ENCODE data around the gene TLK2.
"Not testable (repeated sequence)": the region's sequence is repeated elsewhere in the genome, so short reads cannot be mapped to it uniquely, and the experiment has no call there.

Gene TLK2

DNA sequence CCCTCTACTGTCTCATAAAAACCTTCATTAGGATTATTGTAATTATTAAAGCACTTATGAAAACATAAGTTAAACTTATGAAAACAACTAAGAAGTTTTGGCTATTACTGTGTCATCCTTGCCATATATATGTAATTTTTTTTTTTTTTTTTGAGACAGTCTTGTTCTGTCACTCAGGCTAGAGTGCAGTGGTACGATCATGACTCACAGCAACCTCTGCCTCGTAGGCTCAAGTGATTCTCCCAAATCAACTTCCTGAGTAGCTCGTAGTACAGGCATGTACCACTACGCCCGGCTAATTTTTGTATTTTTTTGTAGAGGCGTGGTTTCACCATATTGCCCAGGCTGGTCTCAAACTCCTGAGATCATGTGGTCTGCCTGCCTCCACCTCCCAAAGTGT lies 46.7 kb downstream of the TLK2 start:
- intact Hi-C loops (cut with DNase I; ENCODE audit: low total_unique reads); H3K27ac ChIP-seq; H3K4me3 ChIP-seq; DNase-seq; H3K27me3 ChIP-seq; H3K9me3 ChIP-seq; H3K4me1 ChIP-seq: not testable (repeated sequence)
- H3K36me3 ChIP-seq: peaks cover 8 to 52% (median 40%) of the 10 kb centered on the region in 3 donors

DNA sequence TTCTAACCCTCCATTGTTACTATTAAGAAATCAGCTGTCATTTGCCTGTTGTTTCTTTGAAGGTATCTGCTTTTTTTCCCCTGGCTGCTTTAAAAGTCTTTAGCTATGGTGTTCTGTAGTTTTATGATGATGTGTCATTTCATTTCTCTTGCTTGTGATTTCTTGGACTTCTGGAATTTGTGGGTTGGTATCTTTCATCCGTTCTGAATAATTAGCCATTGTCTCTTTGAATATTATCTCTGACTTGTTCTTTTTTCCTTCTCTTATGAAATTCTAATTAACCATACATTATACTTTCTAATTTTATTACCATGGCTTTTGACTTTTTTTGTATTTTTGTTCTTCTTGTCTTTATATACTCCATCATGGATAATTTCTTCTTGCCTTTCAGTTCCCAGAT lies 52.3 kb downstream of the TLK2 start:
- H3K9me3 ChIP-seq; H3K4me1 ChIP-seq; H3K4me3 ChIP-seq; H3K27ac ChIP-seq; H3K27me3 ChIP-seq; intact Hi-C loops (cut with DNase I; ENCODE audit: low total_unique reads); DNase-seq: not testable (repeated sequence)
- H3K36me3 ChIP-seq: peaks cover 24 to 32% (median 24%) of the 10 kb centered on the region in 3 donors

DNA sequence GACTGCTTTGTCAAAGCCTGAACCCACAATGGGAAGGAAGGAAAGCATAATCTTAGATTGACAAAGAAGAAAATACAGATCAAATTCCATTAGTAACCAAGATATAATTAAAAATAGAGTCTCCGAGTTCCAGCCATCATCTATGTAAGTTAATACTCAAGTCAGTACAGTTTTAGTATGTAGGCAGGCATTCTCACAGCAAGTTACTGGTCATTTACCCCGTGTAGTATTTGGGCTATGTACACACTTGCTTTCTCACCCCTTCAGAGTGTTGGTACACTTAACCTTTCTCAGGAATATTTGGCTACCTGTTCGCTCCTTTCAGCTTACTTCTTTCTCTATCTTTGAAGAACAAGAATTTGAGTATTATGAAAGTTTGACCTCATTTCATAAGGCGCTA lies 57.9 kb downstream of the TLK2 start:
- H3K4me3 ChIP-seq; intact Hi-C loops (cut with DNase I; ENCODE audit: low total_unique reads); H3K4me1 ChIP-seq; H3K27me3 ChIP-seq; DNase-seq; H3K9me3 ChIP-seq; H3K27ac ChIP-seq: not testable (repeated sequence)
- H3K36me3 ChIP-seq: peaks cover 13 to 26% (median 19%) of the 10 kb centered on the region in 3 donors

DNA sequence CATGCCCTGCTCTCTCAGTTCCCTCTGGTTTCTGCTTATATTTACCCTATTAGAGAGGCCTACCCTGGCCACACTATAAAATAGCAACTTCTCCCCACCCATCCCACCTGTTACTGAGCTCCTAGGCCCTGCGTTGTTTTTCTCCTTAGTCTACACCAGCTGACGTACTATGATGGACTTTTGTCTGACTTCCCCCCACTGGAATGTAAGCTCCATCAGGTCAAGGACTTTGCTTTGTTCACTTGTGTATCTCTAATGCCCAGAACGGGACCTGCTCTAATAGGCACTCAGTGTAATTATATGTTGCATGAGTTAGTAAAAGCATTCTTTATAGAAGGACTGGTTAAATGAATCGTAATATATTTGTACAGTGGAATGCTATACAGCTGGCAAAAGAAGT lies 62.4 kb downstream of the TLK2 start:
- not testable (repeated sequence) for H3K4me3 ChIP-seq, DNase-seq, H3K27ac ChIP-seq, H3K9me3 ChIP-seq, H3K27me3 ChIP-seq, H3K4me1 ChIP-seq
- intact Hi-C loops (cut with DNase I; ENCODE audit: low total_unique reads): loop anchor here (5.0 kb wide), 1 partner anchor 69 kb away; no protein-coding TSS in a partner anchor
- H3K36me3 ChIP-seq: peaks cover 10 to 19% (median 19%) of the 10 kb centered on the region in 3 donors

DNA sequence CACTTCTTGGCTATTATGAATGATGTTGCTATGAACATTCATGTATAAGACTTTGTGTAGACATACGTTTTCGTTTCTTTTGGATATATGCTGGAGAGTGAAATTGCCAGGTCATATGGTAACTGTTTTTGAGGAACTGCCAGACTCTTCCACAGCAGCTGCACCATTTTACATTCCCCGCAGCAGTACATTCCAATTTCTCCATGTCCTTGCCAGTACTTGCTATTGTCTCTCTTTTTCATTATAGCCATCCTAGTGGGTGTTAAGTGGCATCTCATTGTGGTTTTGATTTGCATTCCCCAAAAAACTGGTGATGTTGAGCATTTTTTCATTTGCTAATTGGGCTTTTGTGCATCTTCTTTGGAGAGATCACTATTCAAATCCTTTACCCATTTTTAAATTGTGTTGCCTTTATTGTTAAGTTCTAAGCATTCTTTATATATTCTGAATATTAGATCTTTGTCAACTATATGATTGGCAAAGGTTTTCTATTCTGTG lies 64.7 kb downstream of the TLK2 start:
- not testable (repeated sequence) for H3K4me3 ChIP-seq, H3K4me1 ChIP-seq, H3K9me3 ChIP-seq, H3K27ac ChIP-seq, H3K27me3 ChIP-seq, DNase-seq, H3K36me3 ChIP-seq
- intact Hi-C loops (cut with DNase I; ENCODE audit: low total_unique reads): loop anchor here (5.0 kb wide), 1 partner anchor 71 kb away; no protein-coding TSS in a partner anchor

DNA sequence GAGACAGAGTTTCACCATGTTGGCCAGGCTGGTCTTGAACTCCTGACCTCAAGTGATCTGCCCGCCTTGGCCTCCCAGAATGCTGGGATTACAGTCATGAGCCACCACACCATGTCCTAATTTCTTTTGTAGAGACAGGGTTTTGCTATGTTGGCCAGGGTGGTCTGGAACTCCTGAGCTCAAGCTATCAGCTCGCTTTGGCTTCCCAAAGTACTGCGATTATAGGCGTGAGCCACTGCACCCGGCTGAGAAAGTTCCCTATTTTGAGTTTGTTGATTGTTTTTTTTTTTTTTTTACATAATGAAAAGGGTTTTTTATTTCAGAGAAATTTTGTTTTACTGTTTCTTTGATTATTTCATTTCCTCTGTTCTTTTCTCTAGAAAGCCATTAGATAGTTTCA lies 67.4 kb downstream of the TLK2 start:
- intact Hi-C loops (cut with DNase I; ENCODE audit: low total_unique reads); H3K27ac ChIP-seq: not testable (repeated sequence)

DNA sequence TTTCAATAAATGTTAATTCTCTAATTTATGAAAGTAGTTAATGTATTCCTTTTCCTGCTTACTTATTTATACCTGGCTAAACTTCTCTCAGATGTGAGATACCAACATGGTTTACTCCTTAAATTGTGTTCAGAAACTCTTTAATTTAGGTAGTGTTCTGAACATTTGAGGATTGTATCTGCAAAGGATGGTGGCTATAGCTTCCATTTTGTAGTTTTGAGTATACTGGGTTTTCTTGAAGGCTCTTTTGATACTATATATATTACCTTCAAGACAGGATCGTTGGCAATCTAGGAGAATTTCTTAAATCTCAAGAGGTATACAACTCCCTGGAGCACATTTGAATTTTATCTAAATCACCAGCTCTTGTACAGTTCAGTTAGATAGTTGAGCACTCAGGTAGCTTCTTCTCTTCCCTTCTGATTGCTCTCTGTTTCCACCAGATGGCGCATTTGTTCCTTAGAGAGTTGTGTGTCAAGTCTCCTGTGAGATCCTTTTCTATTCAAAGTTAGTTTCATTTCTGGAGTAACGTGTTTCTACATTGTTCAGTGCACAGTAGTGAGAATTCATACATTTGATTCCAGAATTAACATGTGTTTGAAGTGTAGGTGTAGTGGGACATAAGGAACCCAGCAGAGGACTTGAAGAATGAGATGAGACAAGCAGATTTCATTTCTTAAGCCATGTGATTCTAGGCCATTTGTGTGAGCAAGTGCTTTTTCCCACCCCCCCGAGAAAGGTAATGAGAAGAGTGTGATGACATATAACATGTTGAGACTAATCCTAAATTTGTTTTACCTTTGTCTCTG lies 74.4 kb downstream of the TLK2 start:
- TF ChIP-seq, protein P1, sequence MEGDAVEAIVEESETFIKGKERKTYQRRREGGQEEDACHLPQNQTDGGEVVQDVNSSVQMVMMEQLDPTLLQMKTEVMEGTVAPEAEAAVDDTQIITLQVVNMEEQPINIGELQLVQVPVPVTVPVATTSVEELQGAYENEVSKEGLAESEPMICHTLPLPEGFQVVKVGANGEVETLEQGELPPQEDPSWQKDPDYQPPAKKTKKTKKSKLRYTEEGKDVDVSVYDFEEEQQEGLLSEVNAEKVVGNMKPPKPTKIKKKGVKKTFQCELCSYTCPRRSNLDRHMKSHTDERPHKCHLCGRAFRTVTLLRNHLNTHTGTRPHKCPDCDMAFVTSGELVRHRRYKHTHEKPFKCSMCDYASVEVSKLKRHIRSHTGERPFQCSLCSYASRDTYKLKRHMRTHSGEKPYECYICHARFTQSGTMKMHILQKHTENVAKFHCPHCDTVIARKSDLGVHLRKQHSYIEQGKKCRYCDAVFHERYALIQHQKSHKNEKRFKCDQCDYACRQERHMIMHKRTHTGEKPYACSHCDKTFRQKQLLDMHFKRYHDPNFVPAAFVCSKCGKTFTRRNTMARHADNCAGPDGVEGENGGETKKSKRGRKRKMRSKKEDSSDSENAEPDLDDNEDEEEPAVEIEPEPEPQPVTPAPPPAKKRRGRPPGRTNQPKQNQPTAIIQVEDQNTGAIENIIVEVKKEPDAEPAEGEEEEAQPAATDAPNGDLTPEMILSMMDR (IDR thresholded peaks at IDR 0.05): peak; percentile 48 to 51
- H3K9me3 ChIP-seq; H3K27me3 ChIP-seq; intact Hi-C loops (cut with DNase I; ENCODE audit: low total_unique reads); H3K4me1 ChIP-seq; DNase-seq; H3K27ac ChIP-seq; H3K36me3 ChIP-seq; H3K4me3 ChIP-seq: not testable (repeated sequence)

More for the DNA sequence above, 67.4 kb downstream of the TLK2 start:
- not testable (repeated sequence) for H3K9me3 ChIP-seq, H3K36me3 ChIP-seq, H3K4me1 ChIP-seq, H3K4me3 ChIP-seq, H3K27me3 ChIP-seq, DNase-seq

DNA sequence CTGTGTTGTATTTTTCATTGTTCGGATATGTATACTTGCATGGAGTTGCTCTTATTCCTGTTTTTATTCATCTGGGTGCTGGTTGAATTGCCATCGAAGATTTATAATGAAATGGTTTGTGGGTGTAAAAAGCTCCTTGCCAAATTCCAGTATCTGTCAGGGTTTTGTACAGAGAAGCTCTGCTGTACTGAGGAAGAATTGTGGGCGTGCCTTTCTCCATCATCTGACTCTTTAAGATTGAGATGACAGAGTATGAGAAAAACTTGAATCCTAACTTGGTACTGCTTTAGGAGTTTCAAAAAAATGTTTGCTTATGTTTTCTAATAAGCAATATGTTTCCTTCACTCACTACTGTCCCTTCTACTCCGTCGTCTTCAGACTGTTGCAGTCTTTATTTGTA lies 78.9 kb downstream of the TLK2 start:
- peaks cover 0 to 11% (median 0%) of the 10 kb centered on the region in 4 donors for H3K4me1 ChIP-seq
- H3K9me3 ChIP-seq; H3K4me3 ChIP-seq; H3K27ac ChIP-seq; DNase-seq; intact Hi-C loops (cut with DNase I; ENCODE audit: low total_unique reads); H3K27me3 ChIP-seq; H3K36me3 ChIP-seq: not testable (repeated sequence)

DNA sequence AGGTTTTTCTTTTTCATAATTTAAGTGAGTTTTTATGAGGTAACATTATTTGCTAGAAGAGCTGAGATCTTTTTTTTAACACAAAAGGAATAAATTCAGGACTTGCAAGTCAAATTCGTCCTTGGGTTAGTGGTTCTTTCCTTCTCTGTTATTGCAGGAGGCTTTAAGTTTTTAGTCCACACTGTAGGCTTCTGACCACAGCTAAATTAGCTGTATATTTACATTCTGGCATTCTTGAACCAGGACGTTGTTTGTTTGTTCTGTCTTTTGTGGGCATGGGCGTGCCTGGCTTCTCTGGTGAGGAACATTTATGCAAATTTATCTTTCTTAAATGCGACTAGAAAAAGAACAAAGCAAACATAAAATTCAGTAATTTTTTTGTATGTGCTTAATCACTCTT lies 80.3 kb downstream of the TLK2 start:
- DNase-seq; H3K27ac ChIP-seq; H3K4me3 ChIP-seq; H3K9me3 ChIP-seq; H3K27me3 ChIP-seq; H3K4me1 ChIP-seq; intact Hi-C loops (cut with DNase I; ENCODE audit: low total_unique reads): not testable (repeated sequence)
- peaks cover 3 to 13% (median 4%) of the 10 kb centered on the region in 3 donors for H3K36me3 ChIP-seq

DNA sequence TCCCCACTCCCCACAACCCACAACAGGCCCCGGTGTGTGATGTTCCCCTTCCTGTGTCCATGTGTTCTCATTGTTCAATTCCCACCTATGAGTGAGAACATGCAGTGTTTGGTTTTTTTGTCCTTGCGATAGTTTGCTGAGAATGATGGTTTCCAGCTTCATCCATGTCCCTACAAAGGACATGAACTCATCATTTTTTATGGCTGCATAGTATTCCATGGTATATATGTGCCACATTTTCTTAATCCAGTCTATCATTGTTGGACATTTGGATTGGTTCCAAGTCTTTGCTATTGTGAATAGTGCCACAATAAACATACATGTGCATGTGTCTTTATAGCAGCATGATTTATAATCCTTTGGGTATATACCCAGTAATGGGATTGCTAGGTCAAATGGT lies 82.3 kb downstream of the TLK2 start:
- H3K27ac ChIP-seq; DNase-seq; intact Hi-C loops (cut with DNase I; ENCODE audit: low total_unique reads); H3K27me3 ChIP-seq; H3K4me1 ChIP-seq; H3K9me3 ChIP-seq; H3K4me3 ChIP-seq: not testable (repeated sequence)
- H3K36me3 ChIP-seq: peaks cover 13 to 22% (median 16%) of the 10 kb centered on the region in 3 donors
